Prostate gland (tissue), 2 donors: ENCODE data around the gene ZMYND8. TPM values are rescaled to one million over a fixed set of nuclear protein-coding genes. Genes with fewer than 3 reads are reported as not detected.
"Not testable (repeated sequence)": the region's sequence is repeated elsewhere in the genome, so short reads cannot be mapped to it uniquely, and the experiment has no call there.

Experiments used
- DNase-seq: peaks from one replicate; pipeline ENCODE4 v3.0.0-alpha.2; 2019; ENCODE audit warnings: low spot score
- H3K27ac ChIP-seq, 2 donors: fragments of 200-600 bp; sonication (generic); 2 replicates each; pipeline ENCODE4 v1.5.1; 2017 to 2019
- H3K27me3 ChIP-seq: fragments of 200-600 bp; sonication (generic); replicated peaks from 2 replicates; pipeline ENCODE4 v1.5.1; 2019; ENCODE audit not compliant: insufficient read depth
- H3K36me3 ChIP-seq, 2 donors: fragments of 200-600 bp; sonication (generic); 1 replicate in 1 of 2; 2 replicates in 1 of 2; pipeline versions ENCODE4 v1.5.1 to v1.8.1; 2017 to 2019
- H3K4me1 ChIP-seq: fragments of 200-600 bp; sonication (generic); replicated peaks from 2 replicates; pipeline ENCODE4 v1.5.1; 2019
- H3K4me3 ChIP-seq, 2 donors: fragments of 200-600 bp; sonication (generic); 2 replicates each; pipeline ENCODE4 v1.5.1; 2017 to 2019
- H3K9me3 ChIP-seq: fragments of 200-600 bp; sonication (generic); 2 replicates; pipeline ENCODE4 v1.5.1; 2017
- POLR2A ChIP-seq: fragments of 450-650 bp; IDR thresholded peaks from one replicate; pipeline ENCODE4 v1.6.1; 2016; ENCODE audit warnings: antibody characterized with exemption, mild to moderate bottlenecking
- POLR2AphosphoS5 ChIP-seq: sonication (generic); formaldehyde crosslinking; IDR thresholded peaks from one replicate; pipeline ENCODE4 v1.6.1; 2017; ENCODE audit warnings: antibody characterized with exemption
- WGBS: methylation state at CpG from one replicate; pipeline ENCODE4 v1.1.5; 2018; 5-methylcytosine and 5-hydroxymethylcytosine counted together
- intact Hi-C: fragments of 100-400 bp; cut with DNase I; formaldehyde crosslinking; loops from one replicate; pipeline ENCODE4 v1.14.2; 2022
- total RNA-seq, 2 donors: library from RNA; depleted of rRNA; stranded (reverse); fragments of >200 nt; gene quantifications; one replicate each; pipeline ENCODE4 v1.1.0, GENCODE V29; 2016
- TF ChIP-seq, protein P1 (sequence below), 4 experiments: fragments of 200-600 bp in 2 of 4; fragments of 450-650 bp in 2 of 4; sonication (generic) in 2 of 4; IDR thresholded peaks; 1 replicate in 3 of 4; 2 replicates in 1 of 4; pipeline ENCODE4 v1.5.1; 2016 to 2019; ENCODE audit warnings: antibody characterized with exemption in 4 of 4, mild to moderate bottlenecking in 2 of 4, moderate library complexity in 2 of 4

The ZMYND8 gene
- total RNA-seq, 2 donors from 2014 or later, result 19.9 to 70.9 TPM

DNA sequence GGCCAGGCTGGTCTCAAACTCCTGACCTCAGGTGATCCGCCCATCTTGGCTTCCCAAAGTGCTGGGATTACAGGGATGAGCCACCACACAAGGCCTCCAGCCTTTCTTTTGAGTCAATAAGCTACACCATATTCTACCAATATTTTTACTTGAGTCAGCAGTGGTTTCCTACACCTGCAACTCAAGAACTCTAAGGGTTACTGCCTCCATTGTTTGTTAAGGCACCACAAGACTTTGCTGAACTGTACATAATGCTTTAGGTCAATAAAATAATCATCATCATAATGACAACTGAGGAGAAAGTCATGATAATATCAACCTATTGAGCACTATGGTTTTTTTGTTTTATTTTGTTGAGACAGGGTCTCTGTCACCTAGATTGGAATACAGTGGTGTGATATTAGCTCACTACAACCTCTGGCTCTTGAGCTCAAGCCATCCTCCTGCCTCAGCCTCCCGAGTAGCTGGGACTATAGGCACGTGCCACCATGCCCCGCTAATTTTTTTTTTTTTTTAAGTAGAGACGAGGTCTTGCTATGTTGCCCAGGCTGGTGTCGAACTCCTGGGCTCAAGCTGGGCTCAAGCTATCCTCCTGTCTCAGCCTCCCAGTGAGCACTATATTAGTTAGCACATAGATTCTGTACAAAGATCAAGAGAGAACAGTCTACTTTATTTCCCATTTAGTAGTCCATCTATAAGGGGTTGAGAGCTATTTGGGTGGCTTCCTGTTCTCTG, 34.9 kb upstream of the ZMYND8 start:
- Histone ChIP-seq H3K4me3 (no peak overlapping the region), H3K4me1 (no peaks in the 10 kb centered on the region), H3K9me3 (no peaks in the 10 kb centered on the region), H3K36me3 (no peaks in the 10 kb centered on the region), H3K27ac (no peak overlapping the region), H3K27me3 (no peaks in the 10 kb centered on the region)
- WGBS, result 95% methylated on average over 6 of the region's 6 CpGs
- TF ChIP-seq POLR2A (no peak), POLR2AphosphoS5 (no peak)
- TF ChIP-seq, protein P1, sequence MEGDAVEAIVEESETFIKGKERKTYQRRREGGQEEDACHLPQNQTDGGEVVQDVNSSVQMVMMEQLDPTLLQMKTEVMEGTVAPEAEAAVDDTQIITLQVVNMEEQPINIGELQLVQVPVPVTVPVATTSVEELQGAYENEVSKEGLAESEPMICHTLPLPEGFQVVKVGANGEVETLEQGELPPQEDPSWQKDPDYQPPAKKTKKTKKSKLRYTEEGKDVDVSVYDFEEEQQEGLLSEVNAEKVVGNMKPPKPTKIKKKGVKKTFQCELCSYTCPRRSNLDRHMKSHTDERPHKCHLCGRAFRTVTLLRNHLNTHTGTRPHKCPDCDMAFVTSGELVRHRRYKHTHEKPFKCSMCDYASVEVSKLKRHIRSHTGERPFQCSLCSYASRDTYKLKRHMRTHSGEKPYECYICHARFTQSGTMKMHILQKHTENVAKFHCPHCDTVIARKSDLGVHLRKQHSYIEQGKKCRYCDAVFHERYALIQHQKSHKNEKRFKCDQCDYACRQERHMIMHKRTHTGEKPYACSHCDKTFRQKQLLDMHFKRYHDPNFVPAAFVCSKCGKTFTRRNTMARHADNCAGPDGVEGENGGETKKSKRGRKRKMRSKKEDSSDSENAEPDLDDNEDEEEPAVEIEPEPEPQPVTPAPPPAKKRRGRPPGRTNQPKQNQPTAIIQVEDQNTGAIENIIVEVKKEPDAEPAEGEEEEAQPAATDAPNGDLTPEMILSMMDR (IDR thresholded peaks at IDR 0.05), result no peak
- DNase-seq, result no peak
- intact Hi-C loops, result loop anchor here (10.0 kb wide), 1 partner anchor 637 kb away; no protein-coding TSS in a partner anchor

DNA sequence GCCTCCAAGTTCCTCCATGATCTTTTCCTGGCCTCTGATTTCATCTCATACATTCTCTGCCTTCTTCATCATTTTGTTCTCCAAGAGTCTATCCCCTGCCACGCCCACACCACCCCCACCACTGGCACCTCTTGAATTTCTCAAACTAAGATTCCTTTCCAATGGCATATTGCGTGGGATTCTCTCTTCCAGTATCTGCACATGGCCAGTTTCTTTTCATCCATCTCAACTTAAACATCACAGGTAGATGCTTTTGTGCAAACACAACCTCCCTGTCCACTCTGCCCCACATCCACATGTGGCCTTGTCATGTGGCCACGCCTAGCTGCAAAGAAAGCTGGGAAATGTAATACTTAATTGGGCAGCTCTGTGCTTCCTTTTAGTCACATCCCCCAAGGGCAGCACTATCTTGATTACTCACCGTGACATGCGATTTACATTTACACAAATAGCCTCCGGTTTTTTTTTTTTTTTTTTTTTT, 33.4 kb upstream of the ZMYND8 start:
- Histone ChIP-seq H3K36me3 (no peaks in the 10 kb centered on the region), H3K4me3 (no peak overlapping the region), H3K27me3 (no peaks in the 10 kb centered on the region), H3K27ac (no peak overlapping the region), H3K9me3 (no peaks in the 10 kb centered on the region), H3K4me1 (no peaks in the 10 kb centered on the region)
- no peak for DNase-seq
- intact Hi-C loops, result loop anchor here (10.0 kb wide), 2 partner anchors 235 to 635 kb away; no protein-coding TSS in a partner anchor
- 89% methylated on average over 6 of the region's 6 CpGs for whole genome bisulfite sequencing
- TF ChIP-seq POLR2A, result no peak
- TF ChIP-seq, protein P1 (IDR thresholded peaks at IDR 0.05), result no peak
- no peak for TF ChIP-seq POLR2AphosphoS5

DNA sequence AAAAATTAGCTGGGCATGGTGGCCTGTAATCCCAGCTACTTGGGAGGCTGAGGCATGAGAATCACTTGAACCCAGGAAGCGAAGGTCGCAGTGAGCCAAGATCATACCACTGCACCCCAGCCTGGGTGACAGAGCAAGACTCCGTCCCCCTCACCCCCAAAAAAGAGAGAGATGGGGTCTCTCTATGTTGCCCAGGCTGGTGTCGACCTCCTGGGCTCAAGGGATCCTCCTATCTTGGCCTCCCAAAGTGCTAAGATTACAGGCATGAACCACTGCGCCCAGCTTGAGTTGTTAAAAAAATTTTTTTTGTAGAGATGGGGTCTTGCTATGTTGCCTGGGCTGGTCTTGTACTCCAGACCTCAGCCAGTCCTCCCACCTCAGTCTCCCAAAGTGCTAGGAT, 29.5 kb upstream of the ZMYND8 start:
- H3K27ac ChIP-seq, result not testable (repeated sequence)
- intact Hi-C loops, result loop anchor here (2.0 to 10.0 kb wide), 2 partner anchors 189 to 239 kb away; no protein-coding TSS in a partner anchor
- 92% methylated on average over 5 of the region's 5 CpGs for WGBS

DNA sequence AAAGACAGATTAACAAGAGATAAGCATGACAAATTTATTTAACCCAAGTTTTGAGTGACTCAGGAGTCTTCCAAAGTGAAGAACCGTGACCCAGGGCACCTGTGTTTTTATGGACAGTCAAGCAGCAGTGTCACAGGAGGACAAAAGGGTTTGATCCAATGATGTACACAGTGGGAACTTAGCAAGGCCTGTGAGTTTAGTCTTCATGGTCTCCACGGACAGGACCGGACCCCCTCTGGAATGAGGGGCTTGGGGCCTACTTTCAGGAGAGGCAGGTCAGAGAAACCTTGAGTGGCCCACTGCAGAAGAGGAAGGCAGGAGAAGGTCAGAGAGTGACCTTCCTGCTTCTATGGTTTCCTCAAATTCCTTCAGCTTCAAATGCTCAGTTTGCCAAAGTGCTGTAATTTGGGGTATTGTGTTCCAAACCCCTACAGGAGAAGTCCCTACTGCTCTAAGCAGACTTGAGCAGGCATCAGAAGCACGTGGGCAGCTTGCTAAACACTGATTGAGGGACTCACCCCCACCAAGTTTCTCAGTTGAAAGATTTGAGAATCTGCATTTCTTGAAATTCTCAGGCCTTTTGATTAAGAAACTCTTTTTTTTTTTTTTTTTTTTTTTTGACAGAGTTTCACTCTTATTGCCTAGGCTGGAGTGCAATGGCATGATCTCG, 26.4 kb upstream of the ZMYND8 start:
- H3K9me3 ChIP-seq, result no peaks in the 10 kb centered on the region
- no peak overlapping the region for H3K4me3 ChIP-seq
- TF ChIP-seq POLR2A (no peak), POLR2AphosphoS5 (no peak)
- TF ChIP-seq, protein P1 (IDR thresholded peaks at IDR 0.05), result no peak
- no peak overlapping the region for H3K27ac ChIP-seq
- DNase-seq, result no peak
- H3K27me3 ChIP-seq, result no peaks in the 10 kb centered on the region
- H3K36me3 ChIP-seq, result no peaks in the 10 kb centered on the region
- no peaks in the 10 kb centered on the region for H3K4me1 ChIP-seq
- 80% methylated on average over 5 of the region's 5 CpGs for WGBS
- intact Hi-C loops, result loop anchor here (10.0 kb wide), 1 partner anchor 242 kb away; no protein-coding TSS in a partner anchor

More for the DNA sequence above, 29.5 kb upstream of the ZMYND8 start:
- not testable (repeated sequence) for H3K27me3 ChIP-seq, H3K4me3 ChIP-seq, H3K9me3 ChIP-seq, H3K36me3 ChIP-seq, DNase-seq, H3K4me1 ChIP-seq

DNA sequence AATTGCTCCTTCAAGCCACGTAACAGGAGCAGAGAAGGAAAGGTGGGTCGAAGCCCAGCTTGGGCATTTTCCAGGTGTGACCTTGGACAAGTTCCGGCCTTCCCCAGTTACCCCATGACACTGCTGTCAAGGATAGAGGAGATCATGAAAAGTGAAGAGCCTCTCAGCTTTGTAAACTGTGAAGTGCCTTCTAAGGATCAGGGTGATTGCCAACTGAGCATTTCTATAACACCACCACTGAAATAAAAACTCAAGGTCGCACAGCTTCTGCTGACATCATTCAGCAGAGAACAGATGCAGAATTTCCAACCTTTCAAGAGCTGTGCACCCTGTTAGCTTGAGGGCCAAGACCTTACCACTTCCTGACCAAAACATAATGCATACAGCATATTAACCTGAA, 24.0 kb upstream of the ZMYND8 start:
- intact Hi-C loops, result loop anchor here (10.0 kb wide), 1 partner anchor 244 kb away; no protein-coding TSS in a partner anchor
- Histone ChIP-seq H3K4me1 (no peaks in the 10 kb centered on the region), H3K4me3 (no peak overlapping the region), H3K27ac (no peak overlapping the region), H3K36me3 (no peaks in the 10 kb centered on the region), H3K27me3 (no peaks in the 10 kb centered on the region), H3K9me3 (no peaks in the 10 kb centered on the region)
- DNase-seq, result no peak
- WGBS, result 82% methylated on average over 4 of the region's 4 CpGs
- TF ChIP-seq, protein P1 (IDR thresholded peaks at IDR 0.05), result no peak
- no peak for TF ChIP-seq POLR2AphosphoS5
